DND-41 (cell line): ENCODE results near the gene DOCK3.

Experiments
- ATAC-seq: fragments of 200-7000 bp; cut with Tn5 transposase; 3 replicates; pipeline ENCODE4 v1.9.1; 2021; ENCODE audit warnings: low read depth; ENCODE audit not compliant: insufficient read depth
- DNase-seq: peaks from one replicate; pipeline ENCODE4 v3.0.0-alpha.2; 2020
- H2AFZ ChIP-seq: 2 replicates; pipeline ENCODE4 v1.6.0; 2012; ENCODE audit warnings: low read depth, low read length
- H3K27ac ChIP-seq: 2 replicates; pipeline ENCODE4 v1.5.1; 2012; ENCODE audit warnings: low read length, inconsistent platforms
- H3K27me3 ChIP-seq: fragments of 200-600 bp; sonication (generic); 2 replicates; pipeline ENCODE4 v1.6.0; 2012; ENCODE audit warnings: low read length, mild to moderate bottlenecking, inconsistent platforms; ENCODE audit not compliant: insufficient read depth, poor library complexity
- H3K36me3 ChIP-seq: 2 replicates; pipeline ENCODE4 v1.5.1; 2012; ENCODE audit warnings: low read length, inconsistent platforms; ENCODE audit not compliant: insufficient read depth
- H3K4me1 ChIP-seq: 2 replicates; pipeline ENCODE4 v1.5.1; 2012; ENCODE audit warnings: mild to moderate bottlenecking, low read length; ENCODE audit not compliant: insufficient read depth
- H3K4me2 ChIP-seq: 2 replicates; pipeline ENCODE4 v1.6.0; 2012; ENCODE audit warnings: mild to moderate bottlenecking, moderate library complexity, low read length, inconsistent platforms; ENCODE audit not compliant: insufficient read depth
- H3K4me3 ChIP-seq, 2 experiments: fragments of 200-600 bp in 1 of 2; shearing (Covaris generic) in 1 of 2; 2 replicates each; pipeline ENCODE4 v1.5.1; 2012 to 2016; ENCODE audit warnings: inconsistent platforms in 2 of 2, low read length in 2 of 2, mild to moderate bottlenecking in 2 of 2, low read depth in 1 of 2, moderate library complexity in 1 of 2
- H3K79me2 ChIP-seq: 2 replicates; pipeline ENCODE4 v1.6.0; 2012; ENCODE audit warnings: low read length, inconsistent platforms; ENCODE audit not compliant: insufficient read depth
- H3K9ac ChIP-seq: 2 replicates; pipeline ENCODE4 v1.6.0; 2012; ENCODE audit warnings: low read depth, mild to moderate bottlenecking, inconsistent platforms, low read length, moderate library complexity
- H3K9me3 ChIP-seq: 2 replicates; pipeline ENCODE4 v1.5.1; 2012; ENCODE audit warnings: low read length, moderate library complexity, mild to moderate bottlenecking, inconsistent platforms; ENCODE audit not compliant: insufficient read depth, severe bottlenecking
- H4K20me1 ChIP-seq: 2 replicates; pipeline ENCODE4 v1.6.0; 2012; ENCODE audit warnings: low read length; ENCODE audit not compliant: insufficient read depth
- EZH2 ChIP-seq: IDR thresholded peaks from 3 replicates; pipeline ENCODE4 v1.6.1; 2012; ENCODE audit warnings: borderline replicate concordance, low read depth, mild to moderate bottlenecking, moderate library complexity, low read length, inconsistent platforms; ENCODE audit not compliant: severe bottlenecking
- TF ChIP-seq, protein P1 (sequence below): IDR thresholded peaks from 2 replicates; pipeline ENCODE4 v1.5.1; 2012; ENCODE audit warnings: borderline replicate concordance, low read length, moderate library complexity, mild to moderate bottlenecking; ENCODE audit not compliant: poor library complexity, severe bottlenecking; ENCODE audit errors: extremely low read depth

The DOCK3 gene

DNA sequence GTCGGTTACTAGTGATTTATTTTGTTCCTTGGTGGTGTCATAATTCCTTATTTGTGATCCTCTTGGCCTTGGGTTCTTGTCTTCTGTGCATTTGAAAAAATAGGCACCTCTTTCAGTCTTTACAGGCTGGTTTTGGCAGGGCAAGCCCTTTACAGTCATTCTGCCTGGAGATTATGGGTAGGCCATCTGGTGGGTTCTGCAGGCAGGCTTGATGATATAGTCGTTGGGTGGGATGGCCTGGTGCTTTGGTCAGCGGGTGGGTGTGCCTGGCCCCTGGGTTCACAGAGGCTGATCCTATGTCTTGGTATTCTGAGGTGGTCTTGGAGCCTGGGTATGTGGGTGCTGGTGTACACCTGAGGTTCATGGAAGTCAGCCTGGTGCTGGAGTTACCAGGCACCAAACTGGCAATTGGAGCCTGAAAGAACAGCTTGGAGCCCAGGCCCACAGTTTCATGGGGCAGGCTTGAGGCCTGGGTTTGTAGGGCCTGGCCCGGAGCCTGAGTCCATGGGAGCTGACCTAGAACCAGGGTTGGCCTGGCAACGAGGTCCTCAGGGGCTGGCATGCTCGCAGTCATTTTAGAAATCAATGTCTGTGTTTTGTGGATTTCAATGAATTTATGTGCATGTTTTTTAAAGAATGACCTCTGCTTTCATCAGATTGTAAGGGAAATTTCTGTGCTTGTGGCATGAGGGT, 63.3 kb downstream of the DOCK3 start:
- no peak overlapping the region for H3K9ac ChIP-seq

DNA sequence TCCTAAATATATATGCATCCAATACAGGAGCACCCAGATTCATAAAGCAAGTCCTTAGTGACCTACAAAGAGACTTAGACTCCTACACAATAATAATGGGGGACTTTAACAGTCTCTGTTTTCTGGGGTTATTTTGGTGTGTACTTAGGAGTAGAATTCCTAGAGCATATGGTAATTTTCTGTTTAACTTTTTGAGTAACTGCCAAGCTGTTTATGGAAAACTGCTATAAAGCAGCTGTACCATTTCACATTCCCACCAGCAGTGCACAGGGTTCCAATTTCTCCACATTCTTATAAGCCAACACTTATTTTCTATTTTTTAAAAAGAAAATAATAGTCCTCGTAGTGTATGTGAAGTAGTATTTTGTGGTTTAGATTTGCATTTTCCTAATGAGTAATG, 68.9 kb downstream of the DOCK3 start:
- Histone ChIP-seq H3K27me3 (no peaks in the 10 kb centered on the region), H3K9me3 (no peaks in the 10 kb centered on the region), H3K27ac (no peak overlapping the region), H3K36me3 (no peaks in the 10 kb centered on the region), H3K4me3 (no peak overlapping the region), H4K20me1 (no peaks in the 10 kb centered on the region), H3K4me2 (no peak overlapping the region), H3K4me1 (no peaks in the 10 kb centered on the region), H3K79me2 (no peaks in the 10 kb centered on the region), H3K9ac (no peak overlapping the region), H2AFZ (no peak overlapping the region)
- ATAC-seq (no peak), DNase-seq (no peak)
- no peak for TF ChIP-seq EZH2
- TF ChIP-seq, protein P1, sequence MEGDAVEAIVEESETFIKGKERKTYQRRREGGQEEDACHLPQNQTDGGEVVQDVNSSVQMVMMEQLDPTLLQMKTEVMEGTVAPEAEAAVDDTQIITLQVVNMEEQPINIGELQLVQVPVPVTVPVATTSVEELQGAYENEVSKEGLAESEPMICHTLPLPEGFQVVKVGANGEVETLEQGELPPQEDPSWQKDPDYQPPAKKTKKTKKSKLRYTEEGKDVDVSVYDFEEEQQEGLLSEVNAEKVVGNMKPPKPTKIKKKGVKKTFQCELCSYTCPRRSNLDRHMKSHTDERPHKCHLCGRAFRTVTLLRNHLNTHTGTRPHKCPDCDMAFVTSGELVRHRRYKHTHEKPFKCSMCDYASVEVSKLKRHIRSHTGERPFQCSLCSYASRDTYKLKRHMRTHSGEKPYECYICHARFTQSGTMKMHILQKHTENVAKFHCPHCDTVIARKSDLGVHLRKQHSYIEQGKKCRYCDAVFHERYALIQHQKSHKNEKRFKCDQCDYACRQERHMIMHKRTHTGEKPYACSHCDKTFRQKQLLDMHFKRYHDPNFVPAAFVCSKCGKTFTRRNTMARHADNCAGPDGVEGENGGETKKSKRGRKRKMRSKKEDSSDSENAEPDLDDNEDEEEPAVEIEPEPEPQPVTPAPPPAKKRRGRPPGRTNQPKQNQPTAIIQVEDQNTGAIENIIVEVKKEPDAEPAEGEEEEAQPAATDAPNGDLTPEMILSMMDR = no peak

More for the DNA sequence above, 63.3 kb downstream of the DOCK3 start:
- Histone ChIP-seq H4K20me1 (no peaks in the 10 kb centered on the region), H3K36me3 (no peaks in the 10 kb centered on the region), H3K9me3 (no peaks in the 10 kb centered on the region), H3K27ac (no peak overlapping the region), H3K4me3 (no peak overlapping the region), H3K4me1 (no peaks in the 10 kb centered on the region), H3K27me3 (no peaks in the 10 kb centered on the region), H3K79me2 (no peaks in the 10 kb centered on the region), H3K4me2 (no peak overlapping the region), H2AFZ (no peak overlapping the region)
- DNase-seq (no peak), ATAC-seq (no peak)
- TF ChIP-seq EZH2 = no peak
- TF ChIP-seq, protein P1 = no peak

DNA sequence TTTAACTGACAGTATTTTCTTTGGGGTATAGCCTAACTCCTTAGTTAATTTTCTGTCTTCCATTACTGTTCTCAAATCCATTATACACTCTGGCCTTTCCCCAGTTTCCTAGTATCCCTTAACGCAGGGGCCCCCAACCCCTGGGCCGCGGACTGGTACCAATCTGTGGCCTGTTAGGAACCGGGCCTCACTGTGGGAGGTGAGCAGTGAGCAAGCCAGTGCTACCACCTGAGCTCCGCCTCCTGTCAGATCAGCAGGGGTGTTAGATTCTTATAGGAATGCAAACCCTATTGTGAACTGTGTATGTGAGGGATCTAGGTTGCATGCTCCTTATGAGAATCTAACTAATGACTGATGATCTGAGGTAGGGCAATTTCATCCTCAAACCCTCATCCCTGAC, 75.1 kb downstream of the DOCK3 start:
- H3K4me3 ChIP-seq = no peak overlapping the region
- no peaks in the 10 kb centered on the region for H3K79me2 ChIP-seq
- no peak overlapping the region for H3K27ac ChIP-seq
- H3K36me3 ChIP-seq = no peaks in the 10 kb centered on the region
- H3K27me3 ChIP-seq = no peaks in the 10 kb centered on the region
- no peaks in the 10 kb centered on the region for H3K9me3 ChIP-seq
- no peak for TF ChIP-seq EZH2
- H2AFZ ChIP-seq = no peak overlapping the region
- H3K9ac ChIP-seq = no peak overlapping the region
- H3K4me2 ChIP-seq = no peak overlapping the region
- no peak for DNase-seq
- ATAC-seq = no peak
- H4K20me1 ChIP-seq = no peaks in the 10 kb centered on the region
- no peaks in the 10 kb centered on the region for H3K4me1 ChIP-seq

DNA sequence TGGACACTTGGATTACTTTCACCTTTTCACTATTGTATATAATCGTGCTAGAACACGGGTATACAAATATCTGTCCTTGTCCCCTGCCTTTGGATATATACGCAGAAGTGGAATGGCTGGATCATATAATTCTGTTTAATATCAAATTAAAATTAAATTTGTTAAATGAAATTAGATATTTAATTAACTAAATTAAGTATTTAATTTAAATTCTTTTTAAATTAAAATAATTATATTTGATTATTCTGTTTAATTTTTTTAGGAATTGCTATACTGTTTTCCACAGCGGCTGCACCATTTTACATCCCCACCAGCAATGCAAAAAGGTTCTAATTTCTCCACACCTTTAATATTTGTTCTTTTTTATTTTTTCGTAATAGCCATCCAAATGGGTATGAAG, 84.3 kb downstream of the DOCK3 start:
- TF ChIP-seq EZH2 = no peak

More for the DNA sequence above, 84.3 kb downstream of the DOCK3 start:
- no peak for DNase-seq
- Histone ChIP-seq H3K9ac (no peak overlapping the region), H3K4me1 (no peaks in the 10 kb centered on the region), H3K27ac (no peak overlapping the region), H3K4me3 (no peak overlapping the region), H3K4me2 (no peak overlapping the region), H3K36me3 (no peaks in the 10 kb centered on the region), H4K20me1 (no peaks in the 10 kb centered on the region), H3K9me3 (no peaks in the 10 kb centered on the region), H2AFZ (no peak overlapping the region), H3K27me3 (no peaks in the 10 kb centered on the region), H3K79me2 (no peaks in the 10 kb centered on the region)
- no peak for ATAC-seq
